Mesendoderm (in vitro differentiated cells): ENCODE results near the gene DIPK1A.

Experiments
- DNase-seq: peaks from one replicate; pipeline ENCODE4 v3.0.0; 2013
- H2AK5ac ChIP-seq: 2 replicates; pipeline ENCODE4 v1.6.1; 2013; ENCODE audit warnings: low read length, inconsistent platforms
- H2BK120ac ChIP-seq: 2 replicates; pipeline ENCODE4 v1.6.1; 2013; ENCODE audit warnings: low read depth, mild to moderate bottlenecking, low read length, moderate library complexity, mixed read lengths
- H2BK15ac ChIP-seq: replicated peaks from 2 replicates; pipeline ENCODE4 v1.6.1; 2013; ENCODE audit warnings: low read depth, mild to moderate bottlenecking, moderate library complexity
- H2BK5ac ChIP-seq: 2 replicates; pipeline ENCODE4 v1.6.1; 2013; ENCODE audit warnings: low read length, inconsistent platforms
- H3K18ac ChIP-seq: 2 replicates; pipeline ENCODE4 v1.6.1; 2013; ENCODE audit warnings: mild to moderate bottlenecking, low read length, mixed read lengths
- H3K23ac ChIP-seq: one replicate; pipeline ENCODE4 v1.6.1; 2013; ENCODE audit warnings: low read length
- H3K27ac ChIP-seq: 2 replicates; pipeline ENCODE4 v1.5.1; 2013; ENCODE audit warnings: low read depth, mild to moderate bottlenecking, inconsistent platforms, low read length, moderate library complexity
- H3K27me3 ChIP-seq: 2 replicates; pipeline ENCODE4 v1.6.1; 2013; ENCODE audit warnings: low read length, control low read depth, mild to moderate bottlenecking, inconsistent platforms; ENCODE audit not compliant: insufficient read depth, poor library complexity
- H3K36me3 ChIP-seq: 2 replicates; pipeline ENCODE4 v1.6.1; 2013; ENCODE audit warnings: low read length, inconsistent platforms; ENCODE audit not compliant: control insufficient read depth, insufficient read depth
- H3K4ac ChIP-seq: one replicate; pipeline ENCODE4 v1.6.1; 2013; ENCODE audit warnings: low read depth, mild to moderate bottlenecking, low read length, moderate library complexity
- H3K4me1 ChIP-seq: 2 replicates; pipeline ENCODE4 v1.6.1; 2013; ENCODE audit warnings: low read depth, low read length, inconsistent platforms; ENCODE audit not compliant: control insufficient read depth
- H3K4me2 ChIP-seq: 2 replicates; pipeline ENCODE4 v1.6.1; 2013; ENCODE audit warnings: low read length
- H3K4me3 ChIP-seq: 2 replicates; pipeline ENCODE4 v1.5.1; 2013; ENCODE audit warnings: mild to moderate bottlenecking, low read length
- H3K56ac ChIP-seq: one replicate; pipeline ENCODE4 v1.6.1; 2013; ENCODE audit warnings: low read length
- H3K79me1 ChIP-seq: 2 replicates; pipeline ENCODE4 v1.6.1; 2013; ENCODE audit warnings: low read length, inconsistent platforms
- H3K79me2 ChIP-seq: 2 replicates; pipeline ENCODE4 v1.6.1; 2013; ENCODE audit warnings: mild to moderate bottlenecking, low read length; ENCODE audit not compliant: control insufficient read depth, insufficient read depth
- H3K9ac ChIP-seq: 2 replicates; pipeline ENCODE4 v1.6.1; 2013; ENCODE audit warnings: low read length, inconsistent platforms
- H4K5ac ChIP-seq: one replicate; pipeline ENCODE4 v1.6.1; 2013; ENCODE audit warnings: low read length
- H4K8ac ChIP-seq: one replicate; pipeline ENCODE4 v1.6.1; 2013; ENCODE audit warnings: low read depth, mild to moderate bottlenecking, control low read depth, low read length, moderate library complexity
- WGBS: extraction: QIAGEN DNeasy Blood & Tissue Kit; methylation state at CpG from one replicate; pipeline ENCODE4 v1.1.7; 2013; ENCODE audit warnings: low lambda C conversion rate, missing lambda C conversion rate; ENCODE audit not compliant: insufficient coverage; ENCODE audit errors: extremely low coverage; 5-methylcytosine and 5-hydroxymethylcytosine counted together

DIPK1A gene

DNA sequence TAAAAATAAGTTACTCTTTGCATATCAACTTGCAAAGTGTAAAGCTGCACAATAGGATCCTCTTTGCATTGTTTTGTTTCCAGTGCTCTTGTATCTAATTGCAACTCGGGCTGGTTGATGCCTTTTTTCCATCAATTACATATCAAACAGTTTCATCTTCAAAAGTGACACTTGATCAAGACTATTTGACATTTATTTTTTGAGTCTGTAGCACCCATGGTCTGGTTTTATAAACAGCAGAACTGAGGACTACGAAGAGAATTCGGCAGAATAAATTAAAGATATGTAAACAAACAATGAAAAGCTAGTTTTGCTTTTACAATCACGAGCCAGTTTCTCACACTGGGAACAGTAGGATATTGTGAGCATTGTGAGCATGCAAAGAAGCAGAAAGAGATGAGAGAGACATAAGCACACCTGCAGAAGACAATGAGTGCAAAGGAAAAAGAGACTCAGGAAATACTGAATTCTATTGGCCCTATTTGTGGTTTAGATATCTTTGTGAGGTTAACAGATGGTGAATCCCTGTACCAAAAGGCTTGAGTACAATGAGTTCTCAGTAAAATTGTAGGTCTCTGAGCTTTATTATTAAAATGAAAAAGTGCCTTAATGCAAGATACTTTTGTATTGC lies 84.1 kb downstream of the DIPK1A start:
- no peak for DNase-seq
- Histone ChIP-seq H3K79me1 (no peaks in the 10 kb centered on the region), H3K4me1 (no peaks in the 10 kb centered on the region), H3K18ac (no peak overlapping the region), H3K23ac (no peak overlapping the region), H2AK5ac (no peak overlapping the region), H2BK5ac (no peak overlapping the region), H2BK15ac (no peak overlapping the region), H2BK120ac (no peak overlapping the region), H3K79me2 (no peaks in the 10 kb centered on the region), H3K27me3 (no peaks in the 10 kb centered on the region), H3K4me2 (no peak overlapping the region), H4K8ac (no peak overlapping the region), H3K4me3 (no peak overlapping the region), H3K4ac (no peak overlapping the region), H3K36me3 (no peaks in the 10 kb centered on the region), H3K56ac (no peak overlapping the region), H4K5ac (no peak overlapping the region), H3K9ac (no peak overlapping the region), H3K27ac (no peak overlapping the region)
- WGBS = no CpG with 5 or more reads among the region's 4 CpGs

GRCh38 chr1:92876351-92876750 lies 84.9 kb downstream of the DIPK1A start:
- Histone ChIP-seq H4K5ac (no peak overlapping the region), H2AK5ac (no peak overlapping the region), H3K79me1 (no peaks in the 10 kb centered on the region), H3K4me3 (no peak overlapping the region), H3K9ac (no peak overlapping the region), H2BK120ac (no peak overlapping the region), H3K4me2 (no peak overlapping the region), H3K56ac (no peak overlapping the region), H3K79me2 (no peaks in the 10 kb centered on the region), H3K4me1 (no peaks in the 10 kb centered on the region), H3K27me3 (no peaks in the 10 kb centered on the region), H3K4ac (no peak overlapping the region), H3K36me3 (no peaks in the 10 kb centered on the region), H4K8ac (no peak overlapping the region), H3K18ac (no peak overlapping the region), H3K27ac (no peak overlapping the region), H3K23ac (no peak overlapping the region), H2BK5ac (no peak overlapping the region), H2BK15ac (no peak overlapping the region)
- WGBS = no CpG with 5 or more reads among the region's 4 CpGs
- no peak for DNase-seq

- H3K23ac ChIP-seq = no peak overlapping the region
- H3K9ac ChIP-seq = no peak overlapping the region
- H3K4ac ChIP-seq = no peak overlapping the region
- no peak for DNase-seq
- no peak overlapping the region for H2BK15ac ChIP-seq
- no peak overlapping the region for H2AK5ac ChIP-seq
- H3K27ac ChIP-seq = no peak overlapping the region
- H3K4me1 ChIP-seq = no peaks in the 10 kb centered on the region
- no peaks in the 10 kb centered on the region for H3K79me2 ChIP-seq
- no peaks in the 10 kb centered on the region for H3K79me1 ChIP-seq
- no peaks in the 10 kb centered on the region for H3K36me3 ChIP-seq
- H3K27me3 ChIP-seq = no peaks in the 10 kb centered on the region
- H3K4me3 ChIP-seq = no peak overlapping the region
- no peak overlapping the region for H4K8ac ChIP-seq
- H2BK5ac ChIP-seq = no peak overlapping the region
- no peak overlapping the region for H4K5ac ChIP-seq
- no peak overlapping the region for H3K56ac ChIP-seq
- WGBS = no CpG with 5 or more reads among the region's 2 CpGs
- no peak overlapping the region for H3K18ac ChIP-seq
- H2BK120ac ChIP-seq = no peak overlapping the region
- H3K4me2 ChIP-seq = no peak overlapping the region
Observed at GRCh38 chr1:92874987-92875386, 86.3 kb downstream of the DIPK1A start.

GRCh38 chr1:92872719-92873118 lies 88.5 kb downstream of the DIPK1A start:
- no peak for DNase-seq
- Histone ChIP-seq H2BK5ac (no peak overlapping the region), H3K27me3 (no peaks in the 10 kb centered on the region), H4K5ac (no peak overlapping the region), H3K56ac (no peak overlapping the region), H3K79me2 (no peaks in the 10 kb centered on the region), H2AK5ac (no peak overlapping the region), H3K79me1 (no peaks in the 10 kb centered on the region), H2BK15ac (no peak overlapping the region), H4K8ac (no peak overlapping the region), H3K18ac (no peak overlapping the region), H3K4me2 (no peak overlapping the region), H3K4ac (no peak overlapping the region), H3K4me1 (no peaks in the 10 kb centered on the region), H2BK120ac (no peak overlapping the region), H3K36me3 (no peaks in the 10 kb centered on the region), H3K23ac (no peak overlapping the region), H3K27ac (no peak overlapping the region), H3K9ac (no peak overlapping the region), H3K4me3 (no peak overlapping the region)
- no CpG with 5 or more reads among the region's 2 CpGs for WGBS

GRCh38 chr1:92870591-92870990 lies 90.7 kb downstream of the DIPK1A start:
- H3K27me3 ChIP-seq = no peaks in the 10 kb centered on the region
- H3K4me2 ChIP-seq = no peak overlapping the region
- no CpG with 5 or more reads among the region's 2 CpGs for WGBS
- H3K56ac ChIP-seq = no peak overlapping the region
- H3K4ac ChIP-seq = no peak overlapping the region
- no peak overlapping the region for H3K18ac ChIP-seq
- H4K8ac ChIP-seq = no peak overlapping the region
- no peak overlapping the region for H3K23ac ChIP-seq
- no peak overlapping the region for H2BK120ac ChIP-seq
- H2BK5ac ChIP-seq = no peak overlapping the region
- H3K36me3 ChIP-seq = no peaks in the 10 kb centered on the region
- no peaks in the 10 kb centered on the region for H3K79me1 ChIP-seq
- H4K5ac ChIP-seq = no peak overlapping the region
- H2BK15ac ChIP-seq = no peak overlapping the region
- no peaks in the 10 kb centered on the region for H3K79me2 ChIP-seq
- no peak overlapping the region for H2AK5ac ChIP-seq
- H3K27ac ChIP-seq = no peak overlapping the region
- H3K4me1 ChIP-seq = no peaks in the 10 kb centered on the region
- no peak for DNase-seq
- no peak overlapping the region for H3K9ac ChIP-seq
- H3K4me3 ChIP-seq = no peak overlapping the region

DNA sequence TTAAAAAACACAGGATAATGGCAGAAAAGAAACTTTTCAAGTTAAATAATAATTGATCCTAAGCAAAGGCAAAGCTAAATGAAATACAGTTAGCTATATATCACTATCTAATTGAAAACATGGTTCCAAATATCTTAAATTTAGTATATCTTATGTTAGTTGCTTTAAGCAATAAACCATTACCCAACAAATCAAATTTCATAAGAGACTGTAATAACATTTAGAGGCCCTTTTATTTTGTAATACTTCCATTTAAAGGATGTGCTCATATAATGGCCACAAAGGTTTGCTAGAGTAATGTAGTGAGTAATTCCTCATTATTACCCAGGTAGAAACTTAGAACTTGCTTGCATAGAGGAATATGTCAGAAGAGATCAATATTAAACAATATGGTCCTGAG lies 97.1 kb downstream of the DIPK1A start:
- Histone ChIP-seq H3K4me3 (no peak overlapping the region), H3K9ac (no peak overlapping the region), H4K5ac (no peak overlapping the region), H2BK15ac (no peak overlapping the region), H3K23ac (no peak overlapping the region), H3K4me1 (no peaks in the 10 kb centered on the region), H3K79me2 (no peaks in the 10 kb centered on the region), H3K56ac (no peak overlapping the region), H3K27me3 (no peaks in the 10 kb centered on the region), H4K8ac (no peak overlapping the region), H2BK5ac (no peak overlapping the region), H3K27ac (no peak overlapping the region), H3K79me1 (no peaks in the 10 kb centered on the region), H2BK120ac (no peak overlapping the region), H3K4me2 (no peak overlapping the region), H3K18ac (no peak overlapping the region), H3K4ac (no peak overlapping the region), H3K36me3 (no peaks in the 10 kb centered on the region), H2AK5ac (no peak overlapping the region)
- DNase-seq = no peak
